K562 (cell line): ENCODE measurements around the gene MTHFS.

Source experiments
- BDP1 ChIP-seq: IDR thresholded peaks from 3 replicates; pipeline ENCODE4 v1.6.1; 2011; ENCODE audit not compliant: insufficient read length, insufficient read depth
- FOXJ3 ChIP-seq: sonication (generic); formaldehyde crosslinking; IDR thresholded peaks from 2 replicates; pipeline ENCODE4 v1.4.0; 2020; ENCODE audit warnings: mild to moderate bottlenecking, missing genetic modification reagents
- HDAC6 ChIP-seq: IDR thresholded peaks from 2 replicates; pipeline ENCODE4 v1.6.1; 2012; ENCODE audit warnings: low read depth, mild to moderate bottlenecking, control low read depth, inconsistent platforms, low read length, moderate library complexity
- PHB2 ChIP-seq: fragments of 450-650 bp; IDR thresholded peaks from 2 replicates; pipeline ENCODE4 v1.6.1; 2017; ENCODE audit warnings: low read depth
- RFX5 ChIP-seq: IDR thresholded peaks from 2 replicates; pipeline ENCODE4 v1.6.1; 2011; ENCODE audit warnings: low read depth, mild to moderate bottlenecking, improper control_type of control experiment, low read length
- TFE3 ChIP-seq: fragments of 450-650 bp; formaldehyde crosslinking; IDR thresholded peaks from 2 replicates; pipeline ENCODE4 v1.4.0; 2020; ENCODE audit warnings: mild to moderate bottlenecking, mixed read lengths
- ZNF57 ChIP-seq: fragments of 450-650 bp; formaldehyde crosslinking; IDR thresholded peaks from 2 replicates; pipeline ENCODE4 v1.4.0; 2020; ENCODE audit warnings: mild to moderate bottlenecking, moderate library complexity
- TF ChIP-seq, protein P1 (sequence below): IDR thresholded peaks from 2 replicates; pipeline ENCODE4 v1.6.1; 2016; ENCODE audit warnings: missing genetic modification characterization, missing compliant biosample characterization

GRCh38 chr15:79923079-79923514, 26.3 kb upstream of the MTHFS start:
- TF ChIP-seq RFX5 (no peak), HDAC6 (no peak), PHB2 (no peak), BDP1 (no peak), ZNF57 (no peak), FOXJ3 (CRISPR knock-in tag) (no peak), TFE3 (no peak)
- TF ChIP-seq, protein P1, sequence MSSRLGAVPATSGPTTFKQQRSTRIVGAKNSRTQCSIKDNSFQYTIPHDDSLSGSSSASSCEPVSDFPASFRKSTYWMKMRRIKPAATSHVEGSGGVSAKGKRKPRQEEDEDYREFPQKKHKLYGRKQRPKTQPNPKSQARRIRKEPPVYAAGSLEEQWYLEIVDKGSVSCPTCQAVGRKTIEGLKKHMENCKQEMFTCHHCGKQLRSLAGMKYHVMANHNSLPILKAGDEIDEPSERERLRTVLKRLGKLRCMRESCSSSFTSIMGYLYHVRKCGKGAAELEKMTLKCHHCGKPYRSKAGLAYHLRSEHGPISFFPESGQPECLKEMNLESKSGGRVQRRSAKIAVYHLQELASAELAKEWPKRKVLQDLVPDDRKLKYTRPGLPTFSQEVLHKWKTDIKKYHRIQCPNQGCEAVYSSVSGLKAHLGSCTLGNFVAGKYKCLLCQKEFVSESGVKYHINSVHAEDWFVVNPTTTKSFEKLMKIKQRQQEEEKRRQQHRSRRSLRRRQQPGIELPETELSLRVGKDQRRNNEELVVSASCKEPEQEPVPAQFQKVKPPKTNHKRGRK (tag): no peak
